ENCODE data around the gene CREB1.
A peak's percentile ranks its signal among the peaks of the same experiment; 100 is the strongest.

Gene CREB1

GRCh38 chr2:207504513-207505170 is 25.1 kb upstream of the CREB1 start:
- DNase-seq (ENCODE audit: low read depth): peak; percentile 75

GRCh38 chr2:207505171-207505570 is 24.6 kb upstream of the CREB1 start:
- DNase-seq (ENCODE audit: low read depth): no peak

- DNase-seq (ENCODE audit: low read depth): peak; percentile 64
Measured at GRCh38 chr2:207505728-207506127, 24.0 kb upstream of the CREB1 start.

GRCh38 chr2:207506426-207506825 is 23.3 kb upstream of the CREB1 start:
- no peak for DNase-seq (ENCODE audit: low read depth)

GRCh38 chr2:207510148-207510547 is 19.6 kb upstream of the CREB1 start:
- DNase-seq (ENCODE audit: low read depth): no peak

- no peak for DNase-seq (ENCODE audit: low read depth)
Measured at GRCh38 chr2:207511851-207512250, 17.9 kb upstream of the CREB1 start.

- DNase-seq (ENCODE audit: low read depth): no peak
Measured at GRCh38 chr2:207512356-207512755, 17.4 kb upstream of the CREB1 start.

- peak; percentile 92 for DNase-seq (ENCODE audit: low read depth)
Measured at GRCh38 chr2:207513551-207514257, 16.1 kb upstream of the CREB1 start.

- no peak for DNase-seq (ENCODE audit: low read depth)
Measured at GRCh38 chr2:207514451-207514850, 15.3 kb upstream of the CREB1 start.

- no peak for DNase-seq (ENCODE audit: low read depth)
Measured at GRCh38 chr2:207515671-207516070, 14.1 kb upstream of the CREB1 start.

- no peak for DNase-seq (ENCODE audit: low read depth)
Measured at GRCh38 chr2:207516206-207516605, 13.6 kb upstream of the CREB1 start.

GRCh38 chr2:207523005-207523404 is 6.8 kb upstream of the CREB1 start:
- DNase-seq (ENCODE audit: low read depth): no peak

- no peak for DNase-seq (ENCODE audit: low read depth)
Measured at GRCh38 chr2:207525296-207525695, 4.5 kb upstream of the CREB1 start.

- DNase-seq (ENCODE audit: low read depth): no peak
Measured at GRCh38 chr2:207528980-207529329, 807 bp upstream of the CREB1 start.

- no peak for DNase-seq (ENCODE audit: low read depth)
Measured at GRCh38 chr2:207530160-207531031, 634 bp downstream of the CREB1 start.

GRCh38 chr2:207531032-207531952 is 1.5 kb downstream of the CREB1 start:
- DNase-seq (ENCODE audit: low read depth): no peak

GRCh38 chr2:207532676-207533075 is 2.9 kb downstream of the CREB1 start:
- DNase-seq (ENCODE audit: low read depth): no peak

- no peak for DNase-seq (ENCODE audit: low read depth)
Measured at GRCh38 chr2:207533461-207534008, 3.8 kb downstream of the CREB1 start.

- DNase-seq (ENCODE audit: low read depth): no peak
Measured at GRCh38 chr2:207534417-207534816, 4.7 kb downstream of the CREB1 start.

- no peak for DNase-seq (ENCODE audit: low read depth)
Measured at GRCh38 chr2:207539470-207539869, 9.7 kb downstream of the CREB1 start.

- no peak for DNase-seq (ENCODE audit: low read depth)
Measured at GRCh38 chr2:207540431-207540830, 10.7 kb downstream of the CREB1 start.

- DNase-seq (ENCODE audit: low read depth): no peak
Measured at GRCh38 chr2:207541933-207542332, 12.2 kb downstream of the CREB1 start.
